Right lobe of liver (tissue), 4 donors: ENCODE data around the gene CHPT1.

Experiments used
- CTCF ChIP-seq, 4 donors: fragments of 200-600 bp in 3 of 4; fragments of 450-650 bp in 1 of 4; IDR thresholded peaks; one replicate each; pipeline versions ENCODE4 v1.5.1 to v1.8.0; 2016 to 2022; ENCODE audit warnings: antibody characterized with exemption in 4 of 4, mild to moderate bottlenecking in 2 of 4
- POLR2A ChIP-seq: fragments of 450-650 bp; IDR thresholded peaks from one replicate; pipeline ENCODE4 v1.6.1; 2017; ENCODE audit warnings: antibody characterized with exemption, mild to moderate bottlenecking
- donor health status: DM: no; HTN: no; CAD: no.
- donor health status: DM: no; HTN: no; CAD: no.
- donor health status: DM: no; HTN: yes; CAD: no.

GRCh38 chr12:101719566-101719965 lies 22.1 kb downstream of the CHPT1 start:
- no peak for TF ChIP-seq CTCF (IDR thresholded peaks at IDR 0.05)
- TF ChIP-seq POLR2A, result no peak
